Cardiac fibroblast (primary cell): Measurements from ENCODE around the gene ZBED5.

Experiments
- DNase-seq, 2 donors: peaks; one replicate each; pipeline versions ENCODE4 v3.0.0 to v3.0.0-alpha.2; 2010; ENCODE audit warnings: low read depth in 2 of 2
- H3K4me3 ChIP-seq, 2 donors: replicated peaks in 1 of 2; 1 replicate in 1 of 2; 2 replicates in 1 of 2; pipeline ENCODE4 v1.5.1; 2011; ENCODE audit warnings: low read depth in 2 of 2, low read length in 2 of 2, mild to moderate bottlenecking in 2 of 2, moderate library complexity in 1 of 2
- CTCF ChIP-seq: IDR thresholded peaks from one replicate; pipeline ENCODE4 v1.5.1; 2011; ENCODE audit warnings: low read depth, mild to moderate bottlenecking, low read length, inconsistent platforms

ZBED5 gene

GRCh38 chr11:10807493-10808234 lies 50.2 kb downstream of the ZBED5 start:
- no peak for TF ChIP-seq CTCF
- DNase-seq, result peak; percentile 54 to 68
- H3K4me3 ChIP-seq, result peak overlapping the region; percentile 86 to 90

- no peak for TF ChIP-seq CTCF
These were observed 51.6 kb downstream of the ZBED5 start for GRCh38 chr11:10806206-10806605.

GRCh38 chr11:10805741-10806140 lies 52.1 kb downstream of the ZBED5 start:
- DNase-seq, result no peak
- no peak overlapping the region for H3K4me3 ChIP-seq
- TF ChIP-seq CTCF, result no peak

More at GRCh38 chr11:10806206-10806605, 51.6 kb downstream of the ZBED5 start:
- DNase-seq, result no peak
- H3K4me3 ChIP-seq, result peak overlapping the region in 1 of 2 donors; percentile 90

- H3K4me3 ChIP-seq, result no peak overlapping the region
- no peak for TF ChIP-seq CTCF
- DNase-seq, result no peak
These were observed 54.2 kb downstream of the ZBED5 start for GRCh38 chr11:10803676-10804075.
